ENCODE data around the gene SDK1. TPM values are rescaled to one million over a fixed set of nuclear protein-coding genes. Genes with fewer than 3 reads are reported as not detected.

SDK1 gene
- total RNA-seq, 1 experiment from 2014 or later = 7.1 TPM

DNA sequence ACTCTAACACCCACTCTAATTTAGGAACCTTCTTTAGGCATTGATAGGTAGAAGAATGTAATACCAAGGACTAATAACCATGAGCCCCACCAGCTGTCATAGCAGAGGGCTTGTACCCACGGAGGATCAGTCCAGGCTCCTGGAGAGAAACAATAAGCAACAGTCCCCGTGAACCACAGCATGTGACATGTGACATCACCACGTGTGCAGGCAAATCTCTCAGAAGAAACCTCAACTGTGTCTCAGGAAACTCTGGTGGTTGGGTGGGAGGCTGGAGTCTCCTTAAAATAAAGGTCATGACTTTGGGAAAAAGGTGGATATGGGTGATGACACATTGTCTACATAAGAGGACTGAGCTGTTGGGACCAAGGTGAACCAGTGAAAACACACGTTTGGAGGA is 727.2 kb downstream of the SDK1 start:
- no peak overlapping the region for H3K27ac Mint-ChIP-seq (ENCODE audit: unreplicated experiment)
- H3K9me3 Mint-ChIP-seq (ENCODE audit: unreplicated experiment) = no peaks in the 10 kb centered on the region
- DNase-seq = no peak
- Histone ChIP-seq H3K4me3 (ENCODE audit: low read depth, low read length) (no peak overlapping the region), H3K27me3 (replicated peaks; ENCODE audit: control insufficient read depth, insufficient read depth, low read length) (no peaks in the 10 kb centered on the region), H3K4me1 (no peaks in the 10 kb centered on the region), H3K9me3 (no peaks in the 10 kb centered on the region), H3K36me3 (ENCODE audit: control insufficient read depth, insufficient read depth, low read length) (no peaks in the 10 kb centered on the region)
- H3K27me3 Mint-ChIP-seq (ENCODE audit: insufficient read depth, unreplicated experiment) = no peaks in the 10 kb centered on the region
- ChIA-PET CTCF (no interaction called here), POLR2A (no interaction called here)
- intact Hi-C loops (cut with micrococcal nuclease; ENCODE audit: unreplicated experiment) = no loop called here
- BruUV-seq (replicated peaks) = no TSS peak
- no peak overlapping the region for H3K4me3 Mint-ChIP-seq (ENCODE audit: unreplicated experiment)
- TF ChIP-seq CTCF (IDR thresholded peaks at IDR 0.05; ENCODE audit: insufficient read depth in 1 of 2, low read depth in 1 of 2, low read length in 1 of 2, severe bottlenecking in 1 of 2, unreplicated experiment in 1 of 2) = no peak
- no peaks in the 10 kb centered on the region for H3K4me1 Mint-ChIP-seq (ENCODE audit: low read depth, unreplicated experiment)
- H3K36me3 Mint-ChIP-seq (ENCODE audit: insufficient read depth, unreplicated experiment) = no peaks in the 10 kb centered on the region

- ChIA-PET CTCF (no interaction called here), POLR2A (no interaction called here)
- TF ChIP-seq CTCF (IDR thresholded peaks at IDR 0.05; ENCODE audit: insufficient read depth in 1 of 2, low read depth in 1 of 2, low read length in 1 of 2, severe bottlenecking in 1 of 2, unreplicated experiment in 1 of 2) = no peak
- BruUV-seq (replicated peaks) = no TSS peak
- Mint-ChIP-seq H3K36me3 (ENCODE audit: insufficient read depth, unreplicated experiment) (no peaks in the 10 kb centered on the region), H3K4me3 (ENCODE audit: unreplicated experiment) (no peak overlapping the region), H3K9me3 (ENCODE audit: unreplicated experiment) (no peaks in the 10 kb centered on the region), H3K4me1 (ENCODE audit: low read depth, unreplicated experiment) (no peaks in the 10 kb centered on the region), H3K27me3 (ENCODE audit: insufficient read depth, unreplicated experiment) (no peaks in the 10 kb centered on the region), H3K27ac (ENCODE audit: unreplicated experiment) (no peak overlapping the region)
- Histone ChIP-seq H3K9me3 (no peaks in the 10 kb centered on the region), H3K4me3 (ENCODE audit: low read depth, low read length) (no peak overlapping the region), H3K27me3 (replicated peaks; ENCODE audit: control insufficient read depth, insufficient read depth, low read length) (no peaks in the 10 kb centered on the region), H3K4me1 (no peaks in the 10 kb centered on the region), H3K36me3 (ENCODE audit: control insufficient read depth, insufficient read depth, low read length) (no peaks in the 10 kb centered on the region)
- DNase-seq = no peak
- intact Hi-C loops (cut with micrococcal nuclease; ENCODE audit: unreplicated experiment) = no loop called here
Measured at GRCh38 chr7:4029941-4030340, 728.9 kb downstream of the SDK1 start.

GRCh38 chr7:4030346-4030950 is 729.4 kb downstream of the SDK1 start:
- Mint-ChIP-seq H3K4me3 (ENCODE audit: unreplicated experiment) (no peak overlapping the region), H3K4me1 (ENCODE audit: low read depth, unreplicated experiment) (no peaks in the 10 kb centered on the region), H3K27ac (ENCODE audit: unreplicated experiment) (no peak overlapping the region), H3K36me3 (ENCODE audit: insufficient read depth, unreplicated experiment) (no peaks in the 10 kb centered on the region), H3K27me3 (ENCODE audit: insufficient read depth, unreplicated experiment) (no peaks in the 10 kb centered on the region), H3K9me3 (ENCODE audit: unreplicated experiment) (no peaks in the 10 kb centered on the region)
- BruUV-seq (replicated peaks) = no TSS peak
- no peak for TF ChIP-seq CTCF (IDR thresholded peaks at IDR 0.05; ENCODE audit: insufficient read depth in 1 of 2, low read depth in 1 of 2, low read length in 1 of 2, severe bottlenecking in 1 of 2, unreplicated experiment in 1 of 2)
- no peaks in the 10 kb centered on the region for H3K9me3 ChIP-seq
- DNase-seq = no peak
- no peaks in the 10 kb centered on the region for H3K27me3 ChIP-seq (replicated peaks; ENCODE audit: control insufficient read depth, insufficient read depth, low read length)
- ChIA-PET POLR2A (no interaction called here), CTCF (no interaction called here)
- H3K4me3 ChIP-seq (ENCODE audit: low read depth, low read length) = no peak overlapping the region
- no peaks in the 10 kb centered on the region for H3K36me3 ChIP-seq (ENCODE audit: control insufficient read depth, insufficient read depth, low read length)
- intact Hi-C loops (cut with micrococcal nuclease; ENCODE audit: unreplicated experiment) = no loop called here
- H3K4me1 ChIP-seq = no peaks in the 10 kb centered on the region

Measured in Caco-2 (cell line).